DND-41 (cell line): ENCODE data around the gene CD83.

ENCODE experiments used
- ATAC-seq: fragments of 200-7000 bp; cut with Tn5 transposase; 3 replicates; pipeline ENCODE4 v1.9.1; 2021; ENCODE audit warnings: low read depth; ENCODE audit not compliant: insufficient read depth
- DNase-seq: peaks from one replicate; pipeline ENCODE4 v3.0.0-alpha.2; 2020
- H2AFZ ChIP-seq: 2 replicates; pipeline ENCODE4 v1.6.0; 2012; ENCODE audit warnings: low read depth, low read length
- H3K27ac ChIP-seq: 2 replicates; pipeline ENCODE4 v1.5.1; 2012; ENCODE audit warnings: low read length, inconsistent platforms
- H3K27me3 ChIP-seq: fragments of 200-600 bp; sonication (generic); 2 replicates; pipeline ENCODE4 v1.6.0; 2012; ENCODE audit warnings: low read length, mild to moderate bottlenecking, inconsistent platforms; ENCODE audit not compliant: insufficient read depth, poor library complexity
- H3K36me3 ChIP-seq: 2 replicates; pipeline ENCODE4 v1.5.1; 2012; ENCODE audit warnings: low read length, inconsistent platforms; ENCODE audit not compliant: insufficient read depth
- H3K4me1 ChIP-seq: 2 replicates; pipeline ENCODE4 v1.5.1; 2012; ENCODE audit warnings: mild to moderate bottlenecking, low read length; ENCODE audit not compliant: insufficient read depth
- H3K4me2 ChIP-seq: 2 replicates; pipeline ENCODE4 v1.6.0; 2012; ENCODE audit warnings: mild to moderate bottlenecking, moderate library complexity, low read length, inconsistent platforms; ENCODE audit not compliant: insufficient read depth
- H3K4me3 ChIP-seq, 2 experiments: fragments of 200-600 bp in 1 of 2; shearing (Covaris generic) in 1 of 2; 2 replicates each; pipeline ENCODE4 v1.5.1; 2012 to 2016; ENCODE audit warnings: inconsistent platforms in 2 of 2, low read length in 2 of 2, mild to moderate bottlenecking in 2 of 2, low read depth in 1 of 2, moderate library complexity in 1 of 2
- H3K79me2 ChIP-seq: 2 replicates; pipeline ENCODE4 v1.6.0; 2012; ENCODE audit warnings: low read length, inconsistent platforms; ENCODE audit not compliant: insufficient read depth
- H3K9ac ChIP-seq: 2 replicates; pipeline ENCODE4 v1.6.0; 2012; ENCODE audit warnings: low read depth, mild to moderate bottlenecking, inconsistent platforms, low read length, moderate library complexity
- H3K9me3 ChIP-seq: 2 replicates; pipeline ENCODE4 v1.5.1; 2012; ENCODE audit warnings: low read length, moderate library complexity, mild to moderate bottlenecking, inconsistent platforms; ENCODE audit not compliant: insufficient read depth, severe bottlenecking
- H4K20me1 ChIP-seq: 2 replicates; pipeline ENCODE4 v1.6.0; 2012; ENCODE audit warnings: low read length; ENCODE audit not compliant: insufficient read depth
- EZH2 ChIP-seq: IDR thresholded peaks from 3 replicates; pipeline ENCODE4 v1.6.1; 2012; ENCODE audit warnings: borderline replicate concordance, low read depth, mild to moderate bottlenecking, moderate library complexity, low read length, inconsistent platforms; ENCODE audit not compliant: severe bottlenecking
- TF ChIP-seq, protein P1 (sequence below): IDR thresholded peaks from 2 replicates; pipeline ENCODE4 v1.5.1; 2012; ENCODE audit warnings: borderline replicate concordance, low read length, moderate library complexity, mild to moderate bottlenecking; ENCODE audit not compliant: poor library complexity, severe bottlenecking; ENCODE audit errors: extremely low read depth

CD83 gene

DNA sequence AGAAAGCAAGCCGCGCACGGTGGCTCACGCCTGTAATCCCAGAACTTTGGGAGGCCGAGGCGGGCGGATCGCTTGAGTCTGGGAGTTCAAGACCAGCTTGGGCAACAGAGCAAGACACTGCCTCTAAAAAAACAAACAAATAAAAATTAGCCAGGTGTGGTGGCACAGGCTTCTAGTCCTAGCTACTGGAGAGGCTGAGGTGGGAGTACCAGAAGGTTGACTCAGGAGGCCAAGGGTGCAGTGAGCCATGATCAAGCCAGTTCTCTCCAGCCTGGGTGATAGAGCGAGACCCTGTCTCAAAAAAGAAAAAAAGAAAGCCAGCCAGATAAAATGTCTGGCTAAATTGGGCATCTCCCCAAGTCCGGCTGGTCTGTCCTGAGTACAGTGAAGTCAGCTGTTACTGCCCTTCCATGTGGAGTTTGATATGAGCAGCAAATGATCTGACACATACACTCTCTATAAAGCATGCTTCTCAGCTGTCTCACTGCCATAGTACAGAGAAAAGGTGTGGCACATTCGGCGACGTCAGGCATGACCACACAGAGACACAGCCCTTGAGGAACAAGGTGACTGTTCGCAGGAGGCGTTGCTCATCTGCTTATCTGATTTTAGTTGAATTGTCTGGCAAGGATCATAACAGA is 13.0 kb downstream of the CD83 start:
- Histone ChIP-seq H3K79me2 (peaks cover 5% of the 10 kb centered on the region; the same call in 1 of the 2 replicates), H3K9ac (no peak overlapping the region), H3K9me3 (no peaks in the 10 kb centered on the region), H3K27ac (no peak overlapping the region), H3K27me3 (no peaks in the 10 kb centered on the region), H2AFZ (no peak overlapping the region), H4K20me1 (no peaks in the 10 kb centered on the region), H3K4me1 (peaks cover 3% of the 10 kb centered on the region; the same call in 1 of the 2 replicates), H3K4me3 (no peak overlapping the region), H3K4me2 (no peak overlapping the region), H3K36me3 (peaks cover 32% of the 10 kb centered on the region)
- TF ChIP-seq, protein P1, sequence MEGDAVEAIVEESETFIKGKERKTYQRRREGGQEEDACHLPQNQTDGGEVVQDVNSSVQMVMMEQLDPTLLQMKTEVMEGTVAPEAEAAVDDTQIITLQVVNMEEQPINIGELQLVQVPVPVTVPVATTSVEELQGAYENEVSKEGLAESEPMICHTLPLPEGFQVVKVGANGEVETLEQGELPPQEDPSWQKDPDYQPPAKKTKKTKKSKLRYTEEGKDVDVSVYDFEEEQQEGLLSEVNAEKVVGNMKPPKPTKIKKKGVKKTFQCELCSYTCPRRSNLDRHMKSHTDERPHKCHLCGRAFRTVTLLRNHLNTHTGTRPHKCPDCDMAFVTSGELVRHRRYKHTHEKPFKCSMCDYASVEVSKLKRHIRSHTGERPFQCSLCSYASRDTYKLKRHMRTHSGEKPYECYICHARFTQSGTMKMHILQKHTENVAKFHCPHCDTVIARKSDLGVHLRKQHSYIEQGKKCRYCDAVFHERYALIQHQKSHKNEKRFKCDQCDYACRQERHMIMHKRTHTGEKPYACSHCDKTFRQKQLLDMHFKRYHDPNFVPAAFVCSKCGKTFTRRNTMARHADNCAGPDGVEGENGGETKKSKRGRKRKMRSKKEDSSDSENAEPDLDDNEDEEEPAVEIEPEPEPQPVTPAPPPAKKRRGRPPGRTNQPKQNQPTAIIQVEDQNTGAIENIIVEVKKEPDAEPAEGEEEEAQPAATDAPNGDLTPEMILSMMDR = no peak
- no peak for TF ChIP-seq EZH2
- DNase-seq (no peak), ATAC-seq (no peak)

DNA sequence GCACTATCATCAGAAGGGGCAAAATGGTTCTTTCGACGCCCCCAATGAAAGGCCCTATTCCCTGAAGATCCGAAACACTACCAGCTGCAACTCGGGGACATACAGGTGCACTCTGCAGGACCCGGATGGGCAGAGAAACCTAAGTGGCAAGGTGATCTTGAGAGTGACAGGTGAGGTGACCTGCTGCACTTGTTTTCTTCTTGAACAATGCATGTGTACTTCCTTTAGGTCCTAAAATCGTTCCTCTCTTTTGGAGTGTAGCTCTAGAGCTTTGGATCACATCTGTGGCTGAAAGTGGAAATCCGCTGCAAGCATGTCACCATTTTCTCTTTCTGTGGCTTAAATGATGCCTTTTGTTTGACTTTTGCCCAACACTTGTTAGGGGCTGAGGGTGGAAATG is 14.0 kb downstream of the CD83 start:
- Histone ChIP-seq H3K9me3 (no peaks in the 10 kb centered on the region), H3K36me3 (peaks cover 42% of the 10 kb centered on the region), H3K4me1 (peaks cover 3% of the 10 kb centered on the region; the same call in 1 of the 2 replicates), H3K9ac (no peak overlapping the region), H3K27ac (no peak overlapping the region), H3K79me2 (peaks cover 5% of the 10 kb centered on the region; the same call in 1 of the 2 replicates), H4K20me1 (no peaks in the 10 kb centered on the region), H3K4me2 (no peak overlapping the region), H2AFZ (no peak overlapping the region), H3K27me3 (no peaks in the 10 kb centered on the region), H3K4me3 (no peak overlapping the region)
- TF ChIP-seq, protein P1 = no peak
- TF ChIP-seq EZH2 = no peak
- ATAC-seq (no peak), DNase-seq (no peak)

DNA sequence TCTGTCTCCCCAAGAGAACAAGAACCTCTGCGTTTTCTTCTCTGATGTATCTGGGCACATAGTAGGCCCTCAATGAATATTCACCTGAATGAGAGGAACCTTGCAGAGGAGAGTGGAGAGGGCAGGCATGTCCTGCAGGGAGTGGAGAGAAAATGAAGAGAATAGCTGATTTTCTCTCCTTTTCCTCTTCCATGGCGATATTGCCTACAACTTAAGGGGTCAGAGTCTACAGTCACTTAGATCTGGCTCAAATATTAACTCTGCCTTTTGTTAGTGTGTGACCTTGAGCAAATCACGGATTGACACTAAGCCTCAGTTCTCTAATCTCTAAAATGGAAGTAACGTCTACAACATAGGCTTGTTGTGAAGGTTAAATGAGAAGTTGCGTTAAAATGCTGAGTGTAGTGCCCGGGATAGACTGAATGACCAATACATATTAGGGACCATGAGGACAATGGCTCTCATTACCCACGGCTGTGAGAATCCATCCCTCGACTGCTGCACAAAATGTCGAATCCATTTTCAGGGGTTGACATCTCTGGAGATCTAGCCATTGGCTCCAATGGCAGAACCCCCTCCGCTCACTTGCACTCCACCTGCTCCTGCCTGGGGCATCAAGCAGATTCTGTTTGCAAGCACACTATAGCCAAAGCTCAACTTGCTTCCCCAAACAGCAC is 14.8 kb downstream of the CD83 start:
- Histone ChIP-seq H3K36me3 (peaks cover 42% of the 10 kb centered on the region), H3K9ac (no peak overlapping the region), H3K27ac (no peak overlapping the region), H4K20me1 (no peaks in the 10 kb centered on the region), H3K9me3 (no peaks in the 10 kb centered on the region), H3K4me2 (no peak overlapping the region), H3K4me1 (peaks cover 3% of the 10 kb centered on the region; the same call in 1 of the 2 replicates), H3K4me3 (no peak overlapping the region), H3K79me2 (peaks cover 5% of the 10 kb centered on the region; the same call in 1 of the 2 replicates), H2AFZ (no peak overlapping the region), H3K27me3 (no peaks in the 10 kb centered on the region)
- TF ChIP-seq, protein P1 = no peak
- TF ChIP-seq EZH2 = no peak
- ATAC-seq (no peak), DNase-seq (no peak)
